ENCODE results near the gene IL1B.

Gene IL1B

GRCh38 chr2:112800881-112801583 lies 35.5 kb downstream of the IL1B start:
- no peak for DNase-seq

GRCh38 chr2:112798979-112799975 lies 37.3 kb downstream of the IL1B start:
- no peak for DNase-seq

- no peak for DNase-seq
Observed at GRCh38 chr2:112796486-112796885, 40.1 kb downstream of the IL1B start.

GRCh38 chr2:112795774-112796173 lies 40.8 kb downstream of the IL1B start:
- DNase-seq, result no peak

GRCh38 chr2:112794841-112795240 lies 41.7 kb downstream of the IL1B start:
- DNase-seq, result no peak

GRCh38 chr2:112794131-112794733 lies 42.3 kb downstream of the IL1B start:
- no peak for DNase-seq

- no peak for DNase-seq
Observed at GRCh38 chr2:112793449-112793978, 43.1 kb downstream of the IL1B start.

- no peak for DNase-seq
Observed at GRCh38 chr2:112792419-112792818, 44.2 kb downstream of the IL1B start.

GRCh38 chr2:112791693-112792230 lies 44.8 kb downstream of the IL1B start:
- no peak for DNase-seq

- DNase-seq, result no peak
Observed at GRCh38 chr2:112791019-112791418, 45.6 kb downstream of the IL1B start.

- DNase-seq, result no peak
Observed at GRCh38 chr2:112790305-112790704, 46.3 kb downstream of the IL1B start.

GRCh38 chr2:112789186-112789585 lies 47.4 kb downstream of the IL1B start:
- DNase-seq, result no peak

GRCh38 chr2:112788653-112789052 lies 47.9 kb downstream of the IL1B start:
- DNase-seq, result no peak

- no peak for DNase-seq
Observed at GRCh38 chr2:112787729-112788393, 48.7 kb downstream of the IL1B start.

- no peak for DNase-seq
Observed at GRCh38 chr2:112787294-112787693, 49.3 kb downstream of the IL1B start.

- DNase-seq, result no peak
Observed at GRCh38 chr2:112784199-112785189, 52.1 kb downstream of the IL1B start, which contains the start of gene IL1A. TSS of gene IL1A (minus strand) at chr2:112784493. CDS start at chr2:112783770, 723 bp downstream.

GRCh38 chr2:112783187-112783714 lies 53.3 kb downstream of the IL1B start:
- DNase-seq, result no peak

GRCh38 chr2:112782234-112782799 lies 54.3 kb downstream of the IL1B start:
- DNase-seq, result no peak
